ENCODE data around the gene RNF133.

The RNF133 gene

GRCh38 chr7:122651451-122651850 lies 47.5 kb downstream of the RNF133 start:
- DNase-seq (ENCODE audit: low read depth) = peak; percentile 45
- no peak overlapping the region for H3K4me3 ChIP-seq (ENCODE audit: low read depth, low read length)
- TF ChIP-seq CTCF (conservative IDR thresholded peaks at IDR 0.05; ENCODE audit: low read depth, low read length) = no peak
